ENCODE results near the gene DIPK1C.
A peak's percentile ranks its signal among the peaks of the same experiment; 100 is the strongest.

DIPK1C gene

GRCh38 chr18:74414953-74415515, 42.1 kb downstream of the DIPK1C start:
- DNase-seq: no peak

DNA sequence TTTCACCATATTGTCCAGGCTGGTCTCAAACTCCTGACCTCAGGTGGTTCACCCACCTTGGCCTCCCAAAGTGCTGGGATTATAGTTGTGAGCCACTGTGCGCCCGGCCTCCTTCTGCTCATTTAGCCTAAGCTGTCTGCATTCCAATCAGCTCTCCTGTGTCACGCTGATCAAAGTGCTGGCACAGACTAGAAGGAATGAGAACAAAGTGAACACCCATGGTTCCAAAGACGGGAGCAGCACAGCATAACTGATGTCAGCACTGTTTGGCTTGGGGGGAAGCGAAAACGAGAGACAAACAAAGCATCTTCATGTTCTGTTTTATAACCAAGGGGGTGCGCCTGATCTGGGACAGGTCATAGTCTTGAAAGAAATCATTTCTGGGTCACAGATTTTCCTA, 43.3 kb downstream of the DIPK1C start:
- DNase-seq: no peak

- peak; percentile 25 for DNase-seq
Measured at GRCh38 chr18:74412116-74412880, 44.8 kb downstream of the DIPK1C start.

- no peak for DNase-seq
Measured at GRCh38 chr18:74411475-74411874, 45.6 kb downstream of the DIPK1C start.

DNA sequence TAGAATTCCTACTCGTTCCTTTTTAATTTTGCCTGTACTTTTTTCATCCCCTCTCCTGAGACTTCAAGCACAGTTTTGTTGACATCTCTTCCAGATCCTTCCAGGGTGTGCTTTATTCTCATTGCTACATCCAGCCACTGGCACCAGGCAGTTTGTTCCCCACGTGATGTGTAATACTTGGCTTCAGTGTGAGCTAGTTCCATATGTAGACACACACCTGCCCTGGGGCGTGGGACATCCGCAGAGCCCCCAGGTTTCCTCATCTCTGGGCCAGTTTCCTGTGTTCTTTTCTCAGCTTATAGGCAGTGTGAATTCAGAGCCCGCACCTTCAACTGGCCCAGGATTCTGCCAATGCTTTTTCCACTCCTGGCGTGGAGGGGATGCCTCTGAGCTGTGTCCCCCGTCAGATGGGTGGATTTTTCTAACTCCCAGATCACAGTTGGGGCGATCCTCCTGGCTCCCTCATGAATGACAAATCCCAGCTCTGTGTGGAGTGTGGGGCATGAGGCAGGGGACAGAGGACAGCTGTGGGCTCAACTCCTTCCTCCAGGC, 46.6 kb downstream of the DIPK1C start:
- DNase-seq: no peak

GRCh38 chr18:74407888-74408287, 49.2 kb downstream of the DIPK1C start:
- no peak for DNase-seq

- DNase-seq: no peak
Measured at GRCh38 chr18:74402806-74403433, 54.2 kb downstream of the DIPK1C start.

DNA sequence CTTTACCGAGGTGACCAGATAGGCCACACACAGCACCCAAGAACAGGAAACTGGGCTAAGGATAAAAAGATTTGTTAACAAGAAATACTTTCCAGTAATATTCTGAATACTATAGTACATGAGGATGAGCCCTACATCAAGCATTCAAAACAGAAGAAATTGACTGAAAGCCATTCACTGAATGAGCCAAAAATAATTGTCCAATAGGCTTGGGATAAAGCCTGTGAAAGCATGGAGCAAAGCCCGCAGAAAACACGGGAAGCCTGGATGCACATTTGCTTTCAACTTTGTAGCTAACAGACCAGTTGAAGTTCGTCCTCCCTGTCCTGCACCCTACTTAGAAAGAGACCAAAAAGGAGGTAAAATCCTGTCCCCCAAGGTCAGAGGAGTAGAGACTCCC, 56.3 kb downstream of the DIPK1C start:
- DNase-seq: no peak

GRCh38 chr18:74399091-74399887, 57.8 kb downstream of the DIPK1C start:
- DNase-seq: no peak

GRCh38 chr18:74397572-74397971, 59.5 kb downstream of the DIPK1C start:
- no peak for DNase-seq

GRCh38 chr18:74396171-74397169, 60.6 kb downstream of the DIPK1C start:
- DNase-seq: no peak

DNA sequence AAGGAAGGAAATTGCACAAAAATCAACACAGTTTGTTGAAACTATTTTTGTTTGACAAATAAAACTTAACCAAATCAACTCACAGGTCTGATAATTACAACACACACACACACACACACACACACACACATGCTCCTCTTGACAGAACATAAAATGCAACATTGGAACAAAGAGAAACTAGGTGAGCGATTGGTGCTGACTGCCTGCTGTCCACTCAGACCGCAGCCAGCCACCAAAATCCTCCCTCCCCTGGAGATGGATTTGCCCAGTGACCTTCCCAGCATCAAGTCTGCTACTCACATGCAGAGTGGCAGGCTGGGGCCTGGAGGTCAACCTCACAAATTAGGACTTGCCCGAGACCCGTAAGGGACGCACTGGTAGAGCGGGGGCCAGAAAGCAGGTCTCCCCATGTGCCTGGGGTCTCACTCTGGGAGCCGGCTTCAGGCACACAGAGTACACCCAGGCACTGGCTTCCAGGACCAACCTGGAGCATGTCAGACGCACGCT, 61.4 kb downstream of the DIPK1C start:
- no peak for DNase-seq

GRCh38 chr18:74395006-74395405, 62.1 kb downstream of the DIPK1C start:
- DNase-seq: no peak

DNA sequence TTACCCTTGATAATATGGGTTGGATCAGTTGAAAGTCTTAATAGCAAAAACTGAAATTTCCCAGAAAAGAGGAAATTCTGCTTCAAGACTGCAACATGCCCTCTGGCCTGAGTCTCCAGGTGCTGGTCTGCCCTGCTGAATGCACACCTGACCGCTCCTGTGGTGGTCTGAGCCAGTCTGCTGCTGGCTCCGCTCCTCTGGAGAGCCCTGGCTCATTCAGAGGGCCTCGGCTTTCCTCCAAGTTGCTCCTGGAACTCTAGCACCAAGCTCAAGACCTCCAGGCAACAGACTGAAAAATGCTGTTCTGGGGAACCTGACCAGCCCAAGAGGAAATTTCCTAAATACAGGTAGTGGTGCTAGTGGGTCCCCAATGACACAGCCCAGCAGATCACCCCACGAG, 64.8 kb downstream of the DIPK1C start:
- DNase-seq: no peak

GRCh38 chr18:74390900-74391299, 66.2 kb downstream of the DIPK1C start:
- DNase-seq: no peak

DNA sequence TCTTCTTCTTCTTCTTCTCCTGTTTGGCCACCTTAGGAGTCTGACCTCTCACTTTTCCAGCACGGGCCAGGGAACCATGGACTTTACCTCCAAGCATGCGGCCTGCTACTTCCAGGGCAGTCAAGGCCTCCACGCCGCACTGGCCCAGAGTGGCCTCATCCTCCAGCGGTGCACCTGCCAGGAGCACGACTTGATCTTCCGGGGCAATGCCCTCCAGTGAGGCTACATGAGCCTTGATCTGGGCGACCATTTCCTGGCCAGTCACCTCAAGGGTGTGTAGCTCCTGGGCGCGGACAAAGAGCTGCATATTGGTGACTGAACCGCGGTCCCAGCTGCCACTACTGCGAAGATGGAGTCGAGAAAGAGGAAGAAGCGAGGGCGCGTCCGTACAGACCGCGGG, 67.1 kb downstream of the DIPK1C start:
- no peak for DNase-seq

- no peak for DNase-seq
Measured at GRCh38 chr18:74389171-74389927, 67.8 kb downstream of the DIPK1C start.

DNA sequence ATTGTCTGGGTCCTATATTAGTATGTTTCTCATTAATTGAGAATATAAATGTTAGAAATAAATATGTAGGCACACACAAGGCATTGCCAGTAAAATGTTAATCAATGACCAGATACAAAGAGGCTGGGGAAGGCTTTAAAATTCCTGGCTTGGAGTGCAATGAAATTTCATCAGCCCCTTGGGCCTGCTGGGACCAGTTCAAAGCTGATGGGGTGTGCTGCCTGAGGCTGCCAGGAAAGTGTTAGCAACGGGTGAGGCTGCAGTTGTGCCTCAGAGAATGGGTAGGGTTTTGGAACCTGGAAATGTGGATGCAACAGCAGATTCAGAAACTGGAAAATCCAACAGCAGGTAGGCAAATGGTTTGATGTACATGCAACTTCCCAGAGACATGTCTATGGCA, 68.9 kb downstream of the DIPK1C start:
- DNase-seq: no peak

- no peak for DNase-seq
Measured at GRCh38 chr18:74387383-74387782, 69.7 kb downstream of the DIPK1C start.

Measured in DMS153 (cell line).